MM.1S (cell line): ENCODE results near the gene CBLB.

Source experiments
- DNase-seq: peaks from one replicate; pipeline ENCODE4 v3.0.0-alpha.2; 2015
- H2AFZ ChIP-seq: fragments of 300-600 bp; sonication (generic); 2 replicates; pipeline ENCODE4 v1.6.0; 2016; ENCODE audit warnings: antibody characterized with exemption, low read length
- H3F3A ChIP-seq: fragments of 300-600 bp; sonication (generic); 2 replicates; pipeline ENCODE4 v1.6.1; 2016; ENCODE audit warnings: mild to moderate bottlenecking, antibody characterized with exemption, low read length, moderate library complexity, mixed read lengths; ENCODE audit not compliant: insufficient read depth
- H3K27ac ChIP-seq: fragments of 300-600 bp; sonication (generic); 2 replicates; pipeline ENCODE4 v1.5.1; 2016; ENCODE audit warnings: mild to moderate bottlenecking, low read length
- H3K27me3 ChIP-seq: fragments of 300-600 bp; sonication (generic); replicated peaks from 2 replicates; pipeline ENCODE4 v1.6.0; 2016; ENCODE audit warnings: low read length; ENCODE audit not compliant: insufficient read depth
- H3K36me3 ChIP-seq: fragments of 300-600 bp; sonication (generic); replicated peaks from 2 replicates; pipeline ENCODE4 v1.6.1; 2016; ENCODE audit warnings: mild to moderate bottlenecking, low read length, mixed read lengths; ENCODE audit not compliant: insufficient read depth
- H3K4me1 ChIP-seq: fragments of 300-600 bp; sonication (generic); 2 replicates; pipeline ENCODE4 v1.6.1; 2016; ENCODE audit warnings: low read length, mixed read lengths
- H3K4me2 ChIP-seq: fragments of 300-600 bp; sonication (generic); 2 replicates; pipeline ENCODE4 v1.6.0; 2016; ENCODE audit warnings: low read depth, low read length
- H3K4me3 ChIP-seq: fragments of 300-600 bp; sonication (generic); 2 replicates; pipeline ENCODE4 v1.5.1; 2016; ENCODE audit warnings: low read length, mixed read lengths
- H3K79me2 ChIP-seq: fragments of 300-600 bp; sonication (generic); 2 replicates; pipeline ENCODE4 v1.6.1; 2016; ENCODE audit warnings: mixed run types, low read length, mixed read lengths
- H3K9ac ChIP-seq: fragments of 300-600 bp; sonication (generic); 2 replicates; pipeline ENCODE4 v1.6.1; 2016; ENCODE audit warnings: low read length, mixed read lengths
- H3K9me2 ChIP-seq: fragments of 300-600 bp; sonication (generic); replicated peaks from 2 replicates; pipeline ENCODE4 v1.6.1; 2016; ENCODE audit warnings: mild to moderate bottlenecking, low read length, mixed read lengths; ENCODE audit not compliant: insufficient read depth
- H3K9me3 ChIP-seq: fragments of 300-600 bp; sonication (generic); replicated peaks from 2 replicates; pipeline ENCODE4 v1.6.1; 2016; ENCODE audit warnings: mild to moderate bottlenecking, low read length, mixed read lengths; ENCODE audit not compliant: insufficient read depth
- H4K20me1 ChIP-seq: fragments of 300-600 bp; sonication (generic); 2 replicates; pipeline ENCODE4 v1.6.1; 2016; ENCODE audit warnings: mild to moderate bottlenecking, low read length, moderate library complexity, mixed read lengths; ENCODE audit not compliant: insufficient read depth
- CTCF ChIP-seq: fragments of 300-600 bp; sonication (generic); IDR thresholded peaks from 2 replicates; pipeline ENCODE4 v1.5.1; 2016; ENCODE audit warnings: antibody characterized with exemption, low read length, mixed read lengths
- EZH2 ChIP-seq: fragments of 300-600 bp; sonication (generic); optimal IDR thresholded peaks from 2 replicates; pipeline ENCODE3; 2017; ENCODE audit warnings: low read depth, mild to moderate bottlenecking, antibody characterized with exemption, low read length, mixed read lengths
- EZH2phosphoT487 ChIP-seq: fragments of 300-600 bp; sonication (generic); IDR thresholded peaks from 2 replicates; pipeline ENCODE4 v1.6.1; 2018; ENCODE audit warnings: antibody characterized with exemption, low read length

CBLB gene

GRCh38 chr3:105639131-105639530, 229.7 kb downstream of the CBLB start:
- Histone ChIP-seq H3K9ac (no peak overlapping the region), H3K27me3 (no peaks in the 10 kb centered on the region), H4K20me1 (no peaks in the 10 kb centered on the region), H3K9me2 (no peaks in the 10 kb centered on the region), H3K4me2 (no peak overlapping the region), H2AFZ (no peak overlapping the region), H3K4me1 (no peaks in the 10 kb centered on the region), H3K4me3 (no peak overlapping the region), H3K27ac (no peak overlapping the region), H3K79me2 (no peaks in the 10 kb centered on the region), H3K9me3 (no peaks in the 10 kb centered on the region), H3K36me3 (no peaks in the 10 kb centered on the region), H3F3A (no peaks in the 10 kb centered on the region)
- TF ChIP-seq EZH2, result no peak
- TF ChIP-seq EZH2phosphoT487, result no peak
- TF ChIP-seq CTCF, result no peak
- no peak for DNase-seq

GRCh38 chr3:105634708-105635107, 234.1 kb downstream of the CBLB start:
- H2AFZ ChIP-seq, result no peak overlapping the region

GRCh38 chr3:105629718-105630117, 239.1 kb downstream of the CBLB start:
- no peaks in the 10 kb centered on the region for H3K9me3 ChIP-seq
- no peak overlapping the region for H3K4me3 ChIP-seq
- H3K79me2 ChIP-seq, result no peaks in the 10 kb centered on the region
- no peak overlapping the region for H3K27ac ChIP-seq
- TF ChIP-seq CTCF (no peak), EZH2phosphoT487 (no peak), EZH2 (no peak)
- H3K9me2 ChIP-seq, result no peaks in the 10 kb centered on the region
- H3F3A ChIP-seq, result no peaks in the 10 kb centered on the region
- H3K9ac ChIP-seq, result no peak overlapping the region
- no peaks in the 10 kb centered on the region for H3K27me3 ChIP-seq
- H4K20me1 ChIP-seq, result no peaks in the 10 kb centered on the region
- H3K36me3 ChIP-seq, result no peaks in the 10 kb centered on the region
- no peaks in the 10 kb centered on the region for H3K4me1 ChIP-seq
- H3K4me2 ChIP-seq, result no peak overlapping the region
- DNase-seq, result no peak
- no peak overlapping the region for H2AFZ ChIP-seq

More at GRCh38 chr3:105634708-105635107, 234.1 kb downstream of the CBLB start:
- Histone ChIP-seq H3K4me2 (no peak overlapping the region), H3K27me3 (no peaks in the 10 kb centered on the region), H3K36me3 (no peaks in the 10 kb centered on the region), H3K4me1 (no peaks in the 10 kb centered on the region), H4K20me1 (no peaks in the 10 kb centered on the region), H3K79me2 (no peaks in the 10 kb centered on the region), H3F3A (no peaks in the 10 kb centered on the region), H3K4me3 (no peak overlapping the region), H3K9me3 (no peaks in the 10 kb centered on the region), H3K9me2 (no peaks in the 10 kb centered on the region), H3K27ac (no peak overlapping the region), H3K9ac (no peak overlapping the region)
- DNase-seq, result no peak
- no peak for TF ChIP-seq CTCF
- TF ChIP-seq EZH2phosphoT487, result no peak
- TF ChIP-seq EZH2, result no peak
